Measurements from ENCODE around the gene APOE.

APOE gene

GRCh38 chr19:44947041-44947581, 41.5 kb downstream of the APOE start:
- Mint-ChIP-seq H3K27me3 (ENCODE audit: low read depth, poor library complexity) (peaks cover 7% of the 10 kb centered on the region), H3K4me3 (no peak overlapping the region), H3K27ac (no peak overlapping the region), H3K4me1 (peaks cover 18% of the 10 kb centered on the region), H3K36me3 (ENCODE audit: low read depth) (no peaks in the 10 kb centered on the region), H3K9me3 (no peaks in the 10 kb centered on the region)
- TF ChIP-seq, protein P1, sequence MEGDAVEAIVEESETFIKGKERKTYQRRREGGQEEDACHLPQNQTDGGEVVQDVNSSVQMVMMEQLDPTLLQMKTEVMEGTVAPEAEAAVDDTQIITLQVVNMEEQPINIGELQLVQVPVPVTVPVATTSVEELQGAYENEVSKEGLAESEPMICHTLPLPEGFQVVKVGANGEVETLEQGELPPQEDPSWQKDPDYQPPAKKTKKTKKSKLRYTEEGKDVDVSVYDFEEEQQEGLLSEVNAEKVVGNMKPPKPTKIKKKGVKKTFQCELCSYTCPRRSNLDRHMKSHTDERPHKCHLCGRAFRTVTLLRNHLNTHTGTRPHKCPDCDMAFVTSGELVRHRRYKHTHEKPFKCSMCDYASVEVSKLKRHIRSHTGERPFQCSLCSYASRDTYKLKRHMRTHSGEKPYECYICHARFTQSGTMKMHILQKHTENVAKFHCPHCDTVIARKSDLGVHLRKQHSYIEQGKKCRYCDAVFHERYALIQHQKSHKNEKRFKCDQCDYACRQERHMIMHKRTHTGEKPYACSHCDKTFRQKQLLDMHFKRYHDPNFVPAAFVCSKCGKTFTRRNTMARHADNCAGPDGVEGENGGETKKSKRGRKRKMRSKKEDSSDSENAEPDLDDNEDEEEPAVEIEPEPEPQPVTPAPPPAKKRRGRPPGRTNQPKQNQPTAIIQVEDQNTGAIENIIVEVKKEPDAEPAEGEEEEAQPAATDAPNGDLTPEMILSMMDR (IDR thresholded peaks at IDR 0.05) = no peak
- DNase-seq = no peak

- Mint-ChIP-seq H3K27me3 (ENCODE audit: low read depth, poor library complexity) (peaks cover 7% of the 10 kb centered on the region), H3K27ac (no peak overlapping the region), H3K36me3 (ENCODE audit: low read depth) (no peaks in the 10 kb centered on the region), H3K4me3 (no peak overlapping the region), H3K9me3 (no peaks in the 10 kb centered on the region), H3K4me1 (peaks cover 11% of the 10 kb centered on the region)
- TF ChIP-seq, protein P1 (IDR thresholded peaks at IDR 0.05) = no peak
- no peak for DNase-seq
Measured at GRCh38 chr19:44948237-44948636, 42.6 kb downstream of the APOE start.

- H3K27me3 Mint-ChIP-seq (ENCODE audit: low read depth, poor library complexity) = peaks cover 4% of the 10 kb centered on the region
- no peaks in the 10 kb centered on the region for H3K36me3 Mint-ChIP-seq (ENCODE audit: low read depth)
- H3K27ac Mint-ChIP-seq = peak overlapping the region; percentile 36
- DNase-seq = no peak
- H3K9me3 Mint-ChIP-seq = no peaks in the 10 kb centered on the region
- H3K4me3 Mint-ChIP-seq = no peak overlapping the region
- H3K4me1 Mint-ChIP-seq = peaks cover 13% of the 10 kb centered on the region
- TF ChIP-seq, protein P1 (IDR thresholded peaks at IDR 0.05) = no peak
Measured at GRCh38 chr19:44948763-44949374, 43.3 kb downstream of the APOE start.

- no peaks in the 10 kb centered on the region for H3K36me3 Mint-ChIP-seq (ENCODE audit: low read depth)
- H3K4me1 Mint-ChIP-seq = peaks cover 12% of the 10 kb centered on the region
- no peak overlapping the region for H3K27ac Mint-ChIP-seq
- no peaks in the 10 kb centered on the region for H3K9me3 Mint-ChIP-seq
- TF ChIP-seq, protein P1 (IDR thresholded peaks at IDR 0.05) = no peak
- DNase-seq = no peak
- H3K27me3 Mint-ChIP-seq (ENCODE audit: low read depth, poor library complexity) = peaks cover 2% of the 10 kb centered on the region
- no peak overlapping the region for H3K4me3 Mint-ChIP-seq
Measured at GRCh38 chr19:44949550-44949949, 44.0 kb downstream of the APOE start.

DNA sequence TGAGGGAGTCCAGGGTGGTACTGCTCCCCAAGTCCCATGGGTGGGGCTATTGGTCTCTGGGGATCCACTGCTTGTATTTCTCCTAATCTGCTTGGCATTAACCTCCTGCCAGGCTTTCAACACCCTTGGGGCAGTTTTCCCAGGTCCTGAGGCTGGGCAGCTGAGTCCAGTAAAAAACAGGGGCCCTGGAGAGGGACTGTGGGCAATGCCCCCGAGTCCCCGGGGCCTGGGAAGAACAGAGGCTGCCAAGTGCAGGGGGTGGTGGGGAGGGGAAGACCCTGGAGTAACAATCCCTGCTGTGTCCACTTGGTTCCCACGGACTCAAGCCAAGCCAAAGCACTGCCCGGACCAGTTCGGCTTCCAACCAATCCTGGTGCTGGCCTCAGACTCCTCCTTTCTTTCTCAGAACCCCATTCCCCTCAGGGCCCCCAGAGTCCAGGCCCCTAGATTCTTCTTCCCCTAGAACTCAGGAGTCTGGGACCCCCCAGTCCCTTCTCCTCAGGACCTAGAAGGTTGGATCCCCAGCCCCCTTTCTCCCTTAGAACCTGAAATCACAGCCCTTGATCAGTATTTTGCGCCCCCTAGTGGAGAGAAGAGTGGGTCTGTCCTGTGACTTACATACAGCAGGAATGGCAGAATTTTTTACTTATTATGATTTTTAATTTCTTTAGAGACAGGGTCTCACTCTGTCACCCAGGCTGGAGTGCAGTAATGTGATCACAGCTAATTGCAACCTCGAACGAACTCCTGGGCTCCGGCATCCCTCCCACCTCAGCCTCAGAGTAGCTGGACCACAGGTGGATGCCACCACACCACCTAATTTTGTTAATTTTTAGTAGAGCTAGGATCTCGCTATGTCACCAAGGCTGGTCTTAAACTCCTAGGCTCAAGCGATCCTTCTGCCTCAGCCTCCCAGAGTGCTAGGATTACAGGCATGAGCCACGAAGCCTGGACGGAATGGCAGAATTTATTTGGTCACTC, 45.9 kb downstream of the APOE start:
- H3K4me1 Mint-ChIP-seq = peaks cover 24% of the 10 kb centered on the region
- no peak overlapping the region for H3K4me3 Mint-ChIP-seq
- DNase-seq = peak; percentile 69
- no peak overlapping the region for H3K27ac Mint-ChIP-seq
- TF ChIP-seq, protein P1 (IDR thresholded peaks at IDR 0.05) = peak; percentile 85
- no peaks in the 10 kb centered on the region for H3K9me3 Mint-ChIP-seq
- peaks cover 2% of the 10 kb centered on the region for H3K27me3 Mint-ChIP-seq (ENCODE audit: low read depth, poor library complexity)
- H3K36me3 Mint-ChIP-seq (ENCODE audit: low read depth) = no peaks in the 10 kb centered on the region

Data from nephron progenitor cell (in vitro differentiated cells).